ENCODE results near the gene NFKBIA.

DNA sequence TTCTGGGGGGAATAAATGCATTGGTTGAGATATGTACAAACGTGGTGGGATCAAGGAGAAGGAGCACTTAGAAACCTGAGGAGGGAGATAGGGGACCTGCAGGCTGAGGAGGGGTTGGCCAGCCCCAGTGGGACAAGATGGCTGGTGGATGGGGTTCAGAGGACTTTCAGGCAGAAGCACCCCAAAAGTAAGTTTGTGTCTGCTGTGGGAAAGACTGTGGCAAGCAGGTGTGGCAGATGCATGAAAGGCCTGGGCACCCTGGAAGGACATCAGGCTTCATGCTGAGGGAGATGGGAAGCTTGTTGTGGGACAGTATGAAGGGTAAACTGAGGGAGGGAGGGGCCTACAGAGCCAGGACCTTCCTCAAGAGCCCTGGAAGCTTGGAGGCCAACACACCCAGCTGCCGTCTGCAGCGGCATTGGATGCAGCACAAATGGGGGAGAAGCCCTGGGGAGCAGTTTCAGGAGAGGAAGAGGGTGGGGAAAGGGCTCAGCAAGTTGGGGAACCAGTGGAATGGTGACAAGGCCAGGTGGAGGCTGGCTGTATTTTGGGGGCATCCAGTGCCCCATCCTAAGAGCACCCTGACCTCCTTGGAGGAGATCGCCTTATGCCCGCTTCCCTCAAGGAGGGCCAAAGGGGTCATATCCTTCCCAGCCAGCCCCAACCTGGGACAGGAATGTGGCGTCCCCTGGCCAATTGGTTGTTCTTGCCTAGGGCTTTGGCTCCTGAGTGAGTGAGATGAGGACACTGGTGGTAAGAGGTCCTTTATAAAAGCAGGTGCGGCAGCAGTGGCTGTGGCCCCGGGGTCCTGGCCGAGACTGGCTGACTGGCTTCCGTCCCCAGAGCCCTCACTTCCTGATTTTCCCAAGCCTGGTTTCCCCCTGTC, 20.7 kb downstream of the NFKBIA start:
- TF ChIP-seq POLR2AphosphoS5 (IDR thresholded peaks at IDR 0.05; ENCODE audit: low read depth) (no peak), GABPA (IDR thresholded peaks at IDR 0.05; ENCODE audit: low read depth) (no peak)
- TF ChIP-seq, protein P1, sequence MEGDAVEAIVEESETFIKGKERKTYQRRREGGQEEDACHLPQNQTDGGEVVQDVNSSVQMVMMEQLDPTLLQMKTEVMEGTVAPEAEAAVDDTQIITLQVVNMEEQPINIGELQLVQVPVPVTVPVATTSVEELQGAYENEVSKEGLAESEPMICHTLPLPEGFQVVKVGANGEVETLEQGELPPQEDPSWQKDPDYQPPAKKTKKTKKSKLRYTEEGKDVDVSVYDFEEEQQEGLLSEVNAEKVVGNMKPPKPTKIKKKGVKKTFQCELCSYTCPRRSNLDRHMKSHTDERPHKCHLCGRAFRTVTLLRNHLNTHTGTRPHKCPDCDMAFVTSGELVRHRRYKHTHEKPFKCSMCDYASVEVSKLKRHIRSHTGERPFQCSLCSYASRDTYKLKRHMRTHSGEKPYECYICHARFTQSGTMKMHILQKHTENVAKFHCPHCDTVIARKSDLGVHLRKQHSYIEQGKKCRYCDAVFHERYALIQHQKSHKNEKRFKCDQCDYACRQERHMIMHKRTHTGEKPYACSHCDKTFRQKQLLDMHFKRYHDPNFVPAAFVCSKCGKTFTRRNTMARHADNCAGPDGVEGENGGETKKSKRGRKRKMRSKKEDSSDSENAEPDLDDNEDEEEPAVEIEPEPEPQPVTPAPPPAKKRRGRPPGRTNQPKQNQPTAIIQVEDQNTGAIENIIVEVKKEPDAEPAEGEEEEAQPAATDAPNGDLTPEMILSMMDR (IDR thresholded peaks at IDR 0.05; ENCODE audit: insufficient read depth, low read length) = no peak
- TF ChIP-seq, protein P2, sequence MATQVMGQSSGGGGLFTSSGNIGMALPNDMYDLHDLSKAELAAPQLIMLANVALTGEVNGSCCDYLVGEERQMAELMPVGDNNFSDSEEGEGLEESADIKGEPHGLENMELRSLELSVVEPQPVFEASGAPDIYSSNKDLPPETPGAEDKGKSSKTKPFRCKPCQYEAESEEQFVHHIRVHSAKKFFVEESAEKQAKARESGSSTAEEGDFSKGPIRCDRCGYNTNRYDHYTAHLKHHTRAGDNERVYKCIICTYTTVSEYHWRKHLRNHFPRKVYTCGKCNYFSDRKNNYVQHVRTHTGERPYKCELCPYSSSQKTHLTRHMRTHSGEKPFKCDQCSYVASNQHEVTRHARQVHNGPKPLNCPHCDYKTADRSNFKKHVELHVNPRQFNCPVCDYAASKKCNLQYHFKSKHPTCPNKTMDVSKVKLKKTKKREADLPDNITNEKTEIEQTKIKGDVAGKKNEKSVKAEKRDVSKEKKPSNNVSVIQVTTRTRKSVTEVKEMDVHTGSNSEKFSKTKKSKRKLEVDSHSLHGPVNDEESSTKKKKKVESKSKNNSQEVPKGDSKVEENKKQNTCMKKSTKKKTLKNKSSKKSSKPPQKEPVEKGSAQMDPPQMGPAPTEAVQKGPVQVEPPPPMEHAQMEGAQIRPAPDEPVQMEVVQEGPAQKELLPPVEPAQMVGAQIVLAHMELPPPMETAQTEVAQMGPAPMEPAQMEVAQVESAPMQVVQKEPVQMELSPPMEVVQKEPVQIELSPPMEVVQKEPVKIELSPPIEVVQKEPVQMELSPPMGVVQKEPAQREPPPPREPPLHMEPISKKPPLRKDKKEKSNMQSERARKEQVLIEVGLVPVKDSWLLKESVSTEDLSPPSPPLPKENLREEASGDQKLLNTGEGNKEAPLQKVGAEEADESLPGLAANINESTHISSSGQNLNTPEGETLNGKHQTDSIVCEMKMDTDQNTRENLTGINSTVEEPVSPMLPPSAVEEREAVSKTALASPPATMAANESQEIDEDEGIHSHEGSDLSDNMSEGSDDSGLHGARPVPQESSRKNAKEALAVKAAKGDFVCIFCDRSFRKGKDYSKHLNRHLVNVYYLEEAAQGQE (IDR thresholded peaks at IDR 0.05; ENCODE audit: insufficient replicate concordance, low read depth) = no peak

All from HL-60 (cell line).